ENCODE data around the gene ATP6V1E1. TPM values are rescaled to one million over a fixed set of nuclear protein-coding genes. Genes with fewer than 3 reads are reported as not detected.
"Not testable (repeated sequence)": the region's sequence is repeated elsewhere in the genome, so short reads cannot be mapped to it uniquely, and the experiment has no call there.

ATP6V1E1 gene
- total and polyA plus RNA-seq, 2 donors (not counting 1 experiment from before 2014, with no cell fraction given) = 51.3 to 82.6 TPM

GRCh38 chr22:17566776-17567175 is 61.8 kb downstream of the ATP6V1E1 start:
- Histone ChIP-seq H4K20me1 (ENCODE audit: control insufficient read depth, insufficient read depth, low read length, poor library complexity, severe bottlenecking) (no peaks in the 10 kb centered on the region), H3K9me3 (ENCODE audit: control extremely low read depth in 1 of 3, control insufficient read depth in 2 of 3, insufficient read depth in 1 of 3, low read length in 2 of 3) (peaks cover 0 to 2% (median 0%) of the 10 kb centered on the region in 3 donors), H3K27me3 (replicated peaks in 1 of 4; ENCODE audit: control extremely low read depth in 1 of 4, control insufficient read depth in 3 of 4, insufficient read depth in 4 of 4, low read length in 3 of 4) (peaks cover 0 to 11% (median 3%) of the 10 kb centered on the region in 4 experiments), H3K4me2 (replicated peaks; ENCODE audit: low read depth, low read length, poor library complexity, severe bottlenecking) (no peak overlapping the region), H3K4me1 (ENCODE audit: control insufficient read depth in 2 of 2, insufficient read depth in 2 of 2, low read length in 2 of 2) (no peaks in the 10 kb centered on the region), H3K36me3 (replicated peaks in 1 of 2; ENCODE audit: control extremely low read depth in 1 of 2, control insufficient read depth in 1 of 2, extremely low read depth in 1 of 2, insufficient read depth in 2 of 2, low read length in 1 of 2) (no peaks in the 10 kb centered on the region), H2AFZ (ENCODE audit: insufficient read depth, low read depth, low read length, poor library complexity, severe bottlenecking) (no peak overlapping the region), H3K4me3 (ENCODE audit: control extremely low read depth in 1 of 5, extremely low read depth in 1 of 5, insufficient read depth in 1 of 5, low read depth in 2 of 5, low read length in 4 of 5) (no peak overlapping the region), H3K27ac (ENCODE audit: low read length in 2 of 2) (no peak overlapping the region), H3K79me2 (ENCODE audit: control insufficient read depth, insufficient read depth, low read length) (no peaks in the 10 kb centered on the region), H3K9ac (ENCODE audit: low read length) (no peak overlapping the region)
- POLR2A ChIA-PET = no interaction called here
- CTCF ChIA-PET = interaction anchor here (1.2 kb wide), 1 partner anchor 13 kb away, joined by 4 read pairs; no protein-coding TSS in a partner anchor
- WGBS (ENCODE audit: insufficient coverage) = 93% methylated on average over 3 of the region's 10 CpGs
- H3K27ac Mint-ChIP-seq = no peak overlapping the region
- intact Hi-C loops (cut with micrococcal nuclease) = no loop called here
- H3K27me3 Mint-ChIP-seq = peaks cover 30% of the 10 kb centered on the region
- DNase-seq = no peak
- no peaks in the 10 kb centered on the region for H3K9me3 Mint-ChIP-seq (ENCODE audit: insufficient read depth)
- H3K4me1 Mint-ChIP-seq = no peaks in the 10 kb centered on the region
- ATAC-seq (ENCODE audit: low read depth) = no peak
- H3K4me3 Mint-ChIP-seq = no peak overlapping the region
- TF ChIP-seq CTCF (IDR thresholded peaks at IDR 0.05) (no peak), EZH2 (IDR thresholded peaks at IDR 0.05; ENCODE audit: borderline replicate concordance, insufficient read depth, low read depth, low read length, poor library complexity, severe bottlenecking) (no peak)

DNA sequence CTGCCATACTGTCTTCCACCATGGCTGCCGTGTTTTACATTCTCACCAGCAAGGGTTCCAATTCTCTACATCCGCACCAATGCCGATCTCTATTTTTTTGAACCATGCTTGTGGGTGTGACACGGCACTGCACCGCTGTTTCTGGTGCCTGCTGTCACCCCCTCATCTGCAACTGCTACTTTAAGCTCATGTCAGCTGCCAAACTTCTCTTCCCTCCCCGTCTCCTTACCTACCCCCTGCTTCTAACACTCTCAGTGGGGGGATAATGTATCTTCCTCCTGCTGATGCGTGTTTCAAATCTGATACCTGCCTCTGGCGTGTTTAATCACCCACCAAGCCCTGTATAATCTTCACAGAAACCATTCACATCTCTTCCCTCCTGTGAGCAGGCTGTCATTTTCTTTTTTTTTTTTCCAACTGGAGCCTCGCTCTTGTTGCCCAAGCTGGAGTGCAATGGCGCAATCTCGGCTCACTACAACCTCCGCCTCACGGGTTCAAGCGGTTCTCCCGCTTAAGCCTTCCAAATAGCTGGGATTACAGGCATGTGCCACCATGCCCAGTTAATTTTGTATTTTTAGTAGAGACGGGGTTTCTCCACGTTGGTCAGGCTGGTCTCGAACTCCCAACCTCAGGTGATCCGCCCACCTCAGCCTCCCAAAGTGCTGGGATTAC is 62.4 kb downstream of the ATP6V1E1 start:
- H3K27ac Mint-ChIP-seq, POLR2A ChIA-PET: not testable (repeated sequence)

More for the DNA sequence above, 62.4 kb downstream of the ATP6V1E1 start:
- H3K27ac ChIP-seq (ENCODE audit: low read length in 2 of 2); ATAC-seq (ENCODE audit: low read depth); H3K9me3 ChIP-seq (ENCODE audit: control extremely low read depth in 1 of 3, control insufficient read depth in 2 of 3, insufficient read depth in 1 of 3, low read length in 2 of 3); H3K9me3 Mint-ChIP-seq (ENCODE audit: insufficient read depth); H3K4me3 Mint-ChIP-seq; H3K79me2 ChIP-seq (ENCODE audit: control insufficient read depth, insufficient read depth, low read length); H3K4me3 ChIP-seq (ENCODE audit: control extremely low read depth in 1 of 5, extremely low read depth in 1 of 5, insufficient read depth in 1 of 5, low read depth in 2 of 5, low read length in 4 of 5); H4K20me1 ChIP-seq (ENCODE audit: control insufficient read depth, insufficient read depth, low read length, poor library complexity, severe bottlenecking); H2AFZ ChIP-seq (ENCODE audit: insufficient read depth, low read depth, low read length, poor library complexity, severe bottlenecking); H3K9ac ChIP-seq (ENCODE audit: low read length); H3K4me1 Mint-ChIP-seq; DNase-seq; H3K4me1 ChIP-seq (ENCODE audit: control insufficient read depth in 2 of 2, insufficient read depth in 2 of 2, low read length in 2 of 2); intact Hi-C loops (cut with micrococcal nuclease); H3K36me3 ChIP-seq (replicated peaks in 1 of 2; ENCODE audit: control extremely low read depth in 1 of 2, control insufficient read depth in 1 of 2, extremely low read depth in 1 of 2, insufficient read depth in 2 of 2, low read length in 1 of 2); H3K4me2 ChIP-seq (replicated peaks; ENCODE audit: low read depth, low read length, poor library complexity, severe bottlenecking): not testable (repeated sequence)
- H3K27me3 ChIP-seq (replicated peaks in 1 of 4; ENCODE audit: control extremely low read depth in 1 of 4, control insufficient read depth in 3 of 4, insufficient read depth in 4 of 4, low read length in 3 of 4) = peaks cover 0 to 10% (median 3%) of the 10 kb centered on the region in 4 experiments
- WGBS (ENCODE audit: insufficient coverage) = 92% methylated on average over 17 of the region's 19 CpGs
- CTCF ChIA-PET = interaction anchor here (1.2 kb wide), 1 partner anchor 12 kb away, joined by 4 read pairs; no protein-coding TSS in a partner anchor
- H3K27me3 Mint-ChIP-seq = peaks cover 27% of the 10 kb centered on the region
